Neural progenitor cell (in vitro differentiated cells): ENCODE data around the gene NUDT22. TPM values are rescaled to one million over a fixed set of nuclear protein-coding genes. Genes with fewer than 3 reads are reported as not detected.

Source experiments
- DNase-seq: peaks from one replicate; pipeline ENCODE4 v3.0.0-alpha.2; 2016; ENCODE audit warnings: low spot score
- H2AFZ ChIP-seq: fragments of 200-600 bp; sonication (generic); replicated peaks from 2 replicates; pipeline ENCODE4 v1.6.1; 2016; ENCODE audit warnings: antibody characterized with exemption
- H3F3A ChIP-seq: fragments of 200-600 bp; sonication (generic); 2 replicates; pipeline ENCODE4 v1.6.1; 2016; ENCODE audit warnings: antibody characterized with exemption, low read depth
- H3K27ac ChIP-seq: fragments of 200-600 bp; sonication (generic); 2 replicates; pipeline ENCODE4 v1.5.1; 2016; ENCODE audit warnings: mild to moderate bottlenecking
- H3K27me3 ChIP-seq: fragments of 200-600 bp; sonication (generic); 2 replicates; pipeline ENCODE4 v1.6.1; 2016; ENCODE audit warnings: mild to moderate bottlenecking, moderate library complexity
- H3K36me3 ChIP-seq: fragments of 200-600 bp; sonication (generic); 2 replicates; pipeline ENCODE4 v1.5.1; 2016
- H3K4me1 ChIP-seq: fragments of 200-600 bp; sonication (generic); 2 replicates; pipeline ENCODE4 v1.6.1; 2016; ENCODE audit warnings: mixed run types
- H3K4me2 ChIP-seq: fragments of 200-600 bp; sonication (generic); 2 replicates; pipeline ENCODE4 v1.6.1; 2016
- H3K4me3 ChIP-seq: fragments of 200-600 bp; sonication (generic); 2 replicates; pipeline ENCODE4 v1.5.1; 2016
- H3K79me2 ChIP-seq: fragments of 200-600 bp; sonication (generic); 2 replicates; pipeline ENCODE4 v1.6.1; 2016; ENCODE audit warnings: low read depth
- H3K9ac ChIP-seq: fragments of 200-600 bp; sonication (generic); 2 replicates; pipeline ENCODE4 v1.6.1; 2016
- H3K9me3 ChIP-seq: fragments of 200-600 bp; sonication (generic); 2 replicates; pipeline ENCODE4 v1.5.1; 2016; ENCODE audit warnings: low read depth
- H4K20me1 ChIP-seq: fragments of 200-600 bp; sonication (generic); 2 replicates; pipeline ENCODE4 v1.6.1; 2016; ENCODE audit warnings: low read depth
- H3K27ac Mint-ChIP-seq: 3 replicates; pipeline ENCODE4 v1.8.0; 2021; ENCODE audit warnings: mixed read lengths
- H3K27me3 Mint-ChIP-seq: 2 replicates; pipeline ENCODE4 v1.8.0; 2022; ENCODE audit warnings: low read depth, mild to moderate bottlenecking, inconsistent platforms, moderate library complexity, mixed read lengths; ENCODE audit not compliant: insufficient read depth
- H3K36me3 Mint-ChIP-seq: 3 replicates; pipeline ENCODE4 v1.8.0; 2021; ENCODE audit warnings: mixed read lengths
- H3K4me1 Mint-ChIP-seq: 3 replicates; pipeline ENCODE4 v1.8.0; 2021; ENCODE audit warnings: mixed read lengths
- H3K4me3 Mint-ChIP-seq: 3 replicates; pipeline ENCODE4 v1.8.0; 2021; ENCODE audit warnings: mild to moderate bottlenecking, moderate library complexity, mixed read lengths
- H3K9me3 Mint-ChIP-seq: 3 replicates; pipeline ENCODE4 v1.8.0; 2020; ENCODE audit warnings: mixed read lengths
- CTCF ChIP-seq: fragments of 200-600 bp; sonication (generic); IDR thresholded peaks from 2 replicates; pipeline ENCODE4 v1.5.1; 2017; ENCODE audit warnings: antibody characterized with exemption, mild to moderate bottlenecking
- EZH2 ChIP-seq: fragments of 200-600 bp; sonication (generic); IDR thresholded peaks from 2 replicates; pipeline ENCODE4 v1.6.1; 2017; ENCODE audit warnings: antibody characterized with exemption, mild to moderate bottlenecking, moderate library complexity
- EZH2phosphoT487 ChIP-seq: fragments of 200-600 bp; sonication (generic); IDR thresholded peaks from 2 replicates; pipeline ENCODE4 v1.6.1; 2017; ENCODE audit warnings: antibody characterized with exemption
- total RNA-seq: library from RNA; depleted of rRNA; stranded (reverse); fragments of >200 nt; gene quantifications from 2 replicates; pipeline ENCODE4 v1.2.3, GENCODE V29; 2015; ENCODE audit warnings: low replicate concordance

The NUDT22 gene
- total RNA-seq, 1 donor from 2014 or later = 23.5 TPM

GRCh38 chr11:64235437-64236161, 9.5 kb downstream of the NUDT22 start:
- peaks cover 41% of the 10 kb centered on the region for H3F3A ChIP-seq
- H3K4me2 ChIP-seq = peak overlapping the region; percentile 94
- DNase-seq = no peak
- H3K27ac Mint-ChIP-seq = no peak overlapping the region
- peaks cover 3% of the 10 kb centered on the region for H4K20me1 ChIP-seq
- H2AFZ ChIP-seq = peak overlapping the region; percentile 85
- H3K27ac ChIP-seq = no peak overlapping the region
- H3K4me3 Mint-ChIP-seq = peak overlapping the region; percentile 85
- peaks cover 17% of the 10 kb centered on the region for H3K27me3 Mint-ChIP-seq
- H3K36me3 ChIP-seq = no peaks in the 10 kb centered on the region
- TF ChIP-seq EZH2 (no peak), EZH2phosphoT487 (no peak), CTCF (no peak)
- no peak overlapping the region for H3K9ac ChIP-seq
- H3K4me1 ChIP-seq = peaks cover 9% of the 10 kb centered on the region
- H3K4me1 Mint-ChIP-seq = peaks cover 23% of the 10 kb centered on the region
- H3K36me3 Mint-ChIP-seq = no peaks in the 10 kb centered on the region
- H3K4me3 ChIP-seq = peak overlapping the region; percentile 84
- peaks cover 47% of the 10 kb centered on the region for H3K27me3 ChIP-seq
- H3K9me3 ChIP-seq = no peaks in the 10 kb centered on the region
- H3K9me3 Mint-ChIP-seq = no peaks in the 10 kb centered on the region
- no peaks in the 10 kb centered on the region for H3K79me2 ChIP-seq

- Histone ChIP-seq H3K9ac (no peak overlapping the region), H3K9me3 (no peaks in the 10 kb centered on the region), H3K4me1 (peaks cover 9% of the 10 kb centered on the region), H3K27ac (no peak overlapping the region), H3F3A (peaks cover 36% of the 10 kb centered on the region), H3K79me2 (peaks cover 8% of the 10 kb centered on the region), H3K4me2 (no peak overlapping the region), H3K36me3 (no peaks in the 10 kb centered on the region), H4K20me1 (peaks cover 8% of the 10 kb centered on the region), H3K27me3 (peaks cover 29% of the 10 kb centered on the region), H2AFZ (no peak overlapping the region), H3K4me3 (no peak overlapping the region)
- H3K9me3 Mint-ChIP-seq = no peaks in the 10 kb centered on the region
- TF ChIP-seq EZH2 (no peak), EZH2phosphoT487 (no peak), CTCF (no peak)
- H3K27ac Mint-ChIP-seq = no peak overlapping the region
- H3K27me3 Mint-ChIP-seq = peaks cover 15% of the 10 kb centered on the region
- peaks cover 19% of the 10 kb centered on the region for H3K4me1 Mint-ChIP-seq
- peak overlapping the region; percentile 69 for H3K4me3 Mint-ChIP-seq
- DNase-seq = no peak
- no peaks in the 10 kb centered on the region for H3K36me3 Mint-ChIP-seq
These were observed 11.4 kb downstream of the NUDT22 start for GRCh38 chr11:64237484-64237951.

- Histone ChIP-seq H2AFZ (no peak overlapping the region), H3K79me2 (peaks cover 11% of the 10 kb centered on the region), H3F3A (peaks cover 33% of the 10 kb centered on the region), H3K27me3 (peaks cover 24% of the 10 kb centered on the region), H3K36me3 (no peaks in the 10 kb centered on the region), H3K9me3 (no peaks in the 10 kb centered on the region), H3K4me1 (peaks cover 9% of the 10 kb centered on the region), H3K9ac (no peak overlapping the region), H3K4me3 (no peak overlapping the region), H3K27ac (no peak overlapping the region), H4K20me1 (peaks cover 14% of the 10 kb centered on the region), H3K4me2 (no peak overlapping the region)
- TF ChIP-seq EZH2 (no peak), CTCF (no peak), EZH2phosphoT487 (no peak)
- no peaks in the 10 kb centered on the region for H3K36me3 Mint-ChIP-seq
- peak overlapping the region; percentile 54 for H3K27ac Mint-ChIP-seq
- DNase-seq = no peak
- peaks cover 14% of the 10 kb centered on the region for H3K27me3 Mint-ChIP-seq
- H3K4me1 Mint-ChIP-seq = peaks cover 23% of the 10 kb centered on the region
- peak overlapping the region; percentile 21 for H3K4me3 Mint-ChIP-seq
- H3K9me3 Mint-ChIP-seq = no peaks in the 10 kb centered on the region
These were observed 12.0 kb downstream of the NUDT22 start for GRCh38 chr11:64238076-64238475.
